HepG2 (cell line): Measurements from ENCODE around the gene C11orf68. TPM values are rescaled to one million over a fixed set of nuclear protein-coding genes. Genes with fewer than 3 reads are reported as not detected.

Experiments used
- CBFB ChIP-seq: sonication (generic); formaldehyde crosslinking; IDR thresholded peaks from 2 replicates; pipeline ENCODE4 v1.4.0; 2020; ENCODE audit warnings: missing genetic modification reagents
- EZH2 ChIP-seq: conservative IDR thresholded peaks from 2 replicates; pipeline ENCODE4 v1.6.1; 2012; ENCODE audit warnings: mild to moderate bottlenecking, low read depth, low read length, moderate library complexity
- HNRNPH1 ChIP-seq: fragments of 200-400 bp; formaldehyde crosslinking; optimal IDR thresholded peaks from 2 replicates; pipeline ENCODE3; 2017; ENCODE audit warnings: mild to moderate bottlenecking, low read depth, low read length
- KDM1A ChIP-seq: IDR thresholded peaks from 2 replicates; pipeline ENCODE4 v1.6.1; 2016; ENCODE audit warnings: missing compliant biosample characterization
- NPAS2 ChIP-seq: sonication (generic); formaldehyde crosslinking; IDR thresholded peaks from 2 replicates; pipeline ENCODE4 v1.8.0; 2022; ENCODE audit warnings: mild to moderate bottlenecking, missing genetic modification reagents, borderline replicate concordance
- SAP130 ChIP-seq: IDR thresholded peaks from 2 replicates; pipeline ENCODE4 v1.6.1; 2016; ENCODE audit warnings: low read depth
- TCF12 ChIP-seq, 2 experiments: fragments of 450-650 bp in 1 of 2; sonication (generic) in 1 of 2; formaldehyde crosslinking in 1 of 2; IDR thresholded peaks; 2 replicates each; pipeline versions ENCODE4 v1.6.1 to v1.8.0; 2017 to 2022; ENCODE audit warnings: antibody characterized with exemption in 1 of 2, mild to moderate bottlenecking in 1 of 2, missing genetic modification reagents in 1 of 2, moderate library complexity in 1 of 2
- TGIF2 ChIP-seq: IDR thresholded peaks from 2 replicates; pipeline ENCODE4 v1.6.1; 2016; ENCODE audit warnings: control low read depth, missing compliant biosample characterization
- ZFP37 ChIP-seq: sonication (generic); formaldehyde crosslinking; IDR thresholded peaks from 2 replicates; pipeline ENCODE4 v1.4.0; 2020; ENCODE audit warnings: missing genetic modification reagents, borderline replicate concordance
- ZNF256 ChIP-seq: sonication (generic); formaldehyde crosslinking; conservative IDR thresholded peaks from 2 replicates; pipeline ENCODE4 v1.4.0; 2020; ENCODE audit warnings: missing genetic modification reagents
- ZNF30 ChIP-seq: sonication (generic); formaldehyde crosslinking; IDR thresholded peaks from 2 replicates; pipeline ENCODE4 v1.5.0; 2020; ENCODE audit warnings: mild to moderate bottlenecking, missing genetic modification reagents
- ZNF34 ChIP-seq: sonication (generic); formaldehyde crosslinking; IDR thresholded peaks from 2 replicates; pipeline ENCODE4 v1.4.0; 2020; ENCODE audit warnings: mild to moderate bottlenecking, missing genetic modification reagents, borderline replicate concordance
- ZNF350 ChIP-seq: sonication (generic); formaldehyde crosslinking; IDR thresholded peaks from 2 replicates; pipeline ENCODE4 v1.4.0; 2020; ENCODE audit warnings: mild to moderate bottlenecking, low read depth, missing genetic modification reagents, borderline replicate concordance
- ZSCAN29 ChIP-seq: sonication (generic); formaldehyde crosslinking; conservative IDR thresholded peaks from 2 replicates; pipeline ENCODE4 v1.4.0; 2020; ENCODE audit warnings: mild to moderate bottlenecking, missing genetic modification reagents
- polyA plus RNA-seq, 8 experiments: library from polyadenylated mRNA; depleted of rRNA in 3 of 8; stranded (reverse) in 7 of 8; unstranded in 1 of 8; fragments of >200 nt; fragmentation: Illumina TruSeq in 4 of 8; extraction: Trizol in 4 of 8; gene quantifications; 2 replicates each; pipeline versions ENCODE4 v1.2.1 to v1.2.3, GENCODE V29; 2011 to 2016; ENCODE audit warnings: low read depth in 4 of 8, missing spikeins in 1 of 8, mixed read lengths in 1 of 8; ENCODE audit not compliant: insufficient read depth in 1 of 8
- total RNA-seq, 5 experiments: library from RNA; depleted of rRNA; stranded (reverse); fragments of >200 nt; fragmentation: Illumina TruSeq; extraction: Trizol; gene quantifications; 2 replicates each; pipeline ENCODE4 v1.2.3, GENCODE V29; 2016; ENCODE audit warnings: low read depth in 1 of 5
- TF ChIP-seq, protein P1 (sequence below): sonication (generic); formaldehyde crosslinking; IDR thresholded peaks from 2 replicates; pipeline ENCODE4 v1.8.1; 2023; ENCODE audit warnings: mild to moderate bottlenecking, inconsistent platforms, moderate library complexity, missing genetic modification reagents, borderline replicate concordance
- TF ChIP-seq, protein P2 (sequence below): IDR thresholded peaks from 2 replicates; pipeline ENCODE4 v1.6.1; 2016; ENCODE audit warnings: missing genetic modification reagents, missing compliant biosample characterization
- TF ChIP-seq, protein P3 (sequence below): sonication (generic); formaldehyde crosslinking; IDR thresholded peaks from 2 replicates; pipeline ENCODE4 v1.8.0; 2022; ENCODE audit warnings: missing genetic modification reagents, low read depth, mild to moderate bottlenecking, borderline replicate concordance
- TF ChIP-seq, protein P4 (sequence below): IDR thresholded peaks from 2 replicates; pipeline ENCODE4 v1.6.1; 2016; ENCODE audit warnings: control low read depth
- TF ChIP-seq, protein P5 (sequence below): sonication (generic); formaldehyde crosslinking; IDR thresholded peaks from 2 replicates; pipeline ENCODE4 v1.4.0; 2020; ENCODE audit warnings: mild to moderate bottlenecking, low read depth, missing genetic modification reagents
- TF ChIP-seq, protein P6 (sequence below): sonication (generic); formaldehyde crosslinking; IDR thresholded peaks from 2 replicates; pipeline ENCODE4 v1.4.0; 2020; ENCODE audit warnings: mild to moderate bottlenecking, missing genetic modification reagents
- TF ChIP-seq, protein P7 (sequence below): sonication (generic); formaldehyde crosslinking; IDR thresholded peaks from 2 replicates; pipeline ENCODE4 v1.8.0; 2022; ENCODE audit warnings: missing genetic modification reagents, mild to moderate bottlenecking, borderline replicate concordance

The C11orf68 gene
- total and polyA plus RNA-seq, 2 of the 13 experiments (the other 11 are each of a cell fraction or from before 2014, with no cell fraction given): 8.4 to 28.3 TPM

DNA sequence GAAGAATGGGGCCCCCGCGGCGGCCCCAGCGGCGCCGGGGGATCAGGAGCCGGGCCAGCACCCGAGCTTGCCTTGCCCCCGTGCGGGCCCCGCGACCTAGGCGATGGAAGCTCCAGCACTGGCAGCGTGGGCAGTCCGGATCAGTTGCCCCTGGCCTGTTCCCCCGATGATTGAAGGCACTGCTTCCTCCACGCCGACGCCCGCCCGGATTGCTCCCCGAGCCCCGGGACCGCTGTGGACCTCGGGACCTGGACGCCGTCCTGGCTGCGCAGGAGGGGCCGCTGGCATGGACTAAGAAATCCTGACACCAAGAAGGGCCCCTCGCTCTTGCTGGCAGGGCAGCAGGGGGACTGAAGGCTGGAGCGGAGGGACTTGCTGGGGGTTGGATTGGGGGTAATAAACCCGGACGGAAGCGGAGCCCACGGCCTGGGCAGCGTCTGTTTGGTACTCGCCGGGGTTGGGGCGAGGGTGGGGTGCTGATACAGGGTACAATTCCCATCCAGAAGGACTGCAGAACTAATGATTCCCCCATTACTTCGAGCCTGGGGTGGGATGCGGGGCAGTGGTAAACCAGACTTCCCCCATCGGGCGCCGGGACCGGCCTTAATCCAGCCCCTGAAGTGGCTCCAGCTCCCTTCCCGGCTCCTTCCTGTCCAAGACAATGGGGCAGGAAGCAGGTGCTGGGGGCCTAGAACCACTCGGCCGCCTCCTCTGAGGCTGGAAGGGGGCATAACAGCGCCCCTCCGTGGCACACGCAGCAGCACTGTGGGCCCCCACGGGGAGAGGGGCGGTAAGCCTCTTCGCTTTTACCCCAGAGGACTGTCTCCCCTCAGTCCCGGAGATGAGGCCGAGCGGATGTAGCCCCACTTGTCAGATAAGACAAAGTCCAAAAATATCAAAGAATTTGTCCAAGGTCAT is 27.4 kb downstream of the C11orf68 start (continued):
- TF ChIP-seq ZNF256 (CRISPR knock-in tag) (no peak), SAP130 (peak; percentile 69), TCF12 (IDR thresholded peaks at IDR 0.05) (no peak), TCF12 (CRISPR knock-in tag; IDR thresholded peaks at IDR 0.05) (no peak), ZNF350 (peak; percentile 23; the same call in 1 of the 2 replicates), CBFB (CRISPR knock-in tag) (peak; percentile 61; the same call in 1 of the 2 replicates), ZNF30 (CRISPR knock-in tag) (no peak), HNRNPH1 (no peak), ZFP37 (CRISPR knock-in tag) (no peak), ZSCAN29 (CRISPR knock-in tag) (no peak), NPAS2 (CRISPR knock-in tag) (no peak), TGIF2 (CRISPR knock-in tag) (no peak), ZNF34 (CRISPR knock-in tag) (no peak), EZH2 (no peak), KDM1A (CRISPR knock-in tag) (no peak)
- TF ChIP-seq, protein P1, sequence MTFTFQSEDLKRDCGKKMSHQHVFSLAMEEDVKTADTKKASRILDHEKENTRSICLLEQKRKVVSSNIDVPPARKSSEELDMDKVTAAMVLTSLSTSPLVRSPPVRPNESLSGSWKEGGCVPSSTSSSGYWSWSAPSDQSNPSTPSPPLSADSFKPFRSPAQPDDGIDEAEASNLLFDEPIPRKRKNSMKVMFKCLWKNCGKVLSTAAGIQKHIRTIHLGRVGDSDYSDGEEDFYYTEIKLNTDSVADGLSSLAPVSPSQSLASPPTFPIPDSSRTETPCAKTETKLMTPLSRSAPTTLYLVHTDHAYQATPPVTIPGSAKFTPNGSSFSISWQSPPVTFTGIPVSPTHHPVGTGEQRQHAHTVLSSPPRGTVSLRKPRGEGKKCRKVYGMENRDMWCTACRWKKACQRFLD (CRISPR knock-in tag): no peak; the same call in 1 of the 2 replicates
- TF ChIP-seq, protein P2, sequence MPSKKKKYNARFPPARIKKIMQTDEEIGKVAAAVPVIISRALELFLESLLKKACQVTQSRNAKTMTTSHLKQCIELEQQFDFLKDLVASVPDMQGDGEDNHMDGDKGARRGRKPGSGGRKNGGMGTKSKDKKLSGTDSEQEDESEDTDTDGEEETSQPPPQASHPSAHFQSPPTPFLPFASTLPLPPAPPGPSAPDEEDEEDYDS (CRISPR knock-in tag): no peak
- TF ChIP-seq, protein P3, sequence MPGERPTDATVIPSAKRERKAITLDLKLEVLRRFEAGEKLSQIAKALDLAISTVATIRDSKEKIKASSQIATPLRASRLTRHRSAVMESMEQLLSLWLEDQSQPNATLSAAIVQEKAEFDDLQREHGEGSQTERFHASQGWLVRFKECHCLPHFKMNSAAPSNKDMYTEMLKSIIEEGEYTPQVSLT: no peak
- TF ChIP-seq, protein P4, sequence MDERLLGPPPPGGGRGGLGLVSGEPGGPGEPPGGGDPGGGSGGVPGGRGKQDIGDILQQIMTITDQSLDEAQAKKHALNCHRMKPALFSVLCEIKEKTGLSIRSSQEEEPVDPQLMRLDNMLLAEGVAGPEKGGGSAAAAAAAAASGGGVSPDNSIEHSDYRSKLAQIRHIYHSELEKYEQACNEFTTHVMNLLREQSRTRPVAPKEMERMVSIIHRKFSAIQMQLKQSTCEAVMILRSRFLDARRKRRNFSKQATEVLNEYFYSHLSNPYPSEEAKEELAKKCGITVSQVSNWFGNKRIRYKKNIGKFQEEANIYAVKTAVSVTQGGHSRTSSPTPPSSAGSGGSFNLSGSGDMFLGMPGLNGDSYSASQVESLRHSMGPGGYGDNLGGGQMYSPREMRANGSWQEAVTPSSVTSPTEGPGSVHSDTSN: no peak
- TF ChIP-seq, protein P5, sequence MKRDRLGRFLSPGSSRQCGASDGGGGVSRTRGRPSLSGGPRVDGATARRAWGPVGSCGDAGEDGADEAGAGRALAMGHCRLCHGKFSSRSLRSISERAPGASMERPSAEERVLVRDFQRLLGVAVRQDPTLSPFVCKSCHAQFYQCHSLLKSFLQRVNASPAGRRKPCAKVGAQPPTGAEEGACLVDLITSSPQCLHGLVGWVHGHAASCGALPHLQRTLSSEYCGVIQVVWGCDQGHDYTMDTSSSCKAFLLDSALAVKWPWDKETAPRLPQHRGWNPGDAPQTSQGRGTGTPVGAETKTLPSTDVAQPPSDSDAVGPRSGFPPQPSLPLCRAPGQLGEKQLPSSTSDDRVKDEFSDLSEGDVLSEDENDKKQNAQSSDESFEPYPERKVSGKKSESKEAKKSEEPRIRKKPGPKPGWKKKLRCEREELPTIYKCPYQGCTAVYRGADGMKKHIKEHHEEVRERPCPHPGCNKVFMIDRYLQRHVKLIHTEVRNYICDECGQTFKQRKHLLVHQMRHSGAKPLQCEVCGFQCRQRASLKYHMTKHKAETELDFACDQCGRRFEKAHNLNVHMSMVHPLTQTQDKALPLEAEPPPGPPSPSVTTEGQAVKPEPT (CRISPR knock-in tag): no peak
- TF ChIP-seq, protein P6, sequence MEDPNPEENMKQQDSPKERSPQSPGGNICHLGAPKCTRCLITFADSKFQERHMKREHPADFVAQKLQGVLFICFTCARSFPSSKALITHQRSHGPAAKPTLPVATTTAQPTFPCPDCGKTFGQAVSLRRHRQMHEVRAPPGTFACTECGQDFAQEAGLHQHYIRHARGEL: no peak
- TF ChIP-seq, protein P7, sequence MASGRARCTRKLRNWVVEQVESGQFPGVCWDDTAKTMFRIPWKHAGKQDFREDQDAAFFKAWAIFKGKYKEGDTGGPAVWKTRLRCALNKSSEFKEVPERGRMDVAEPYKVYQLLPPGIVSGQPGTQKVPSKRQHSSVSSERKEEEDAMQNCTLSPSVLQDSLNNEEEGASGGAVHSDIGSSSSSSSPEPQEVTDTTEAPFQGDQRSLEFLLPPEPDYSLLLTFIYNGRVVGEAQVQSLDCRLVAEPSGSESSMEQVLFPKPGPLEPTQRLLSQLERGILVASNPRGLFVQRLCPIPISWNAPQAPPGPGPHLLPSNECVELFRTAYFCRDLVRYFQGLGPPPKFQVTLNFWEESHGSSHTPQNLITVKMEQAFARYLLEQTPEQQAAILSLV (CRISPR knock-in tag): 0 out of 2 replicates have a peak, but pooled peaks have one; percentile 21
